AG10803 (cell line): ENCODE data around the gene SOX30.
"Not testable (repeated sequence)": the region's sequence is repeated elsewhere in the genome, so short reads cannot be mapped to it uniquely, and the experiment has no call there.

Source experiments
- DNase-seq: peaks from one replicate; pipeline ENCODE4 v3.0.0; 2010; ENCODE audit warnings: low read depth
- H3K4me3 ChIP-seq: 2 replicates; pipeline ENCODE4 v1.5.1; 2011; ENCODE audit warnings: mild to moderate bottlenecking, low read length, control low read depth
- TF ChIP-seq, protein P1 (sequence below): conservative IDR thresholded peaks from 2 replicates; pipeline ENCODE4 v1.5.1; 2011; ENCODE audit warnings: mild to moderate bottlenecking, low read length, control low read depth, inconsistent platforms

The SOX30 gene

DNA sequence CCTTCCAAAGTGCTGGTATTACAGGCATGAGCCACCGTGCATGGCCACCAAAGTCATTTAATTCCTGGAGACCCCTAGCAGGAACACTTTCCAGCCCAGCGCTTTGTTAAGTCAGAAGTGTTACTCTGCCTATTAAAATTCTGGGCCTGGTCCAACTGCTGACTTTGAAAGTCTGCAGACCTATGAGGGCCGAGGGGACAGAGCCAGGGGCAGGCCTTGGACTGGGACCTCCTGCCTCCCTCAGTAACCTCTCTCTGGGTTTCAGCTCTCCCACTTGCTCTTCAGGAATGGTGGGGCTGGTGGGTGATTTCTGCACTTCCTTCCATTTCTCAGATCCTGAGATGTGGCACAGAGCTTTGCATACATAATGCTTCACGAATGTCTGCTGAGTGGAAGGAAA is 28.8 kb upstream of the SOX30 start:
- no peak for DNase-seq
- no peak overlapping the region for H3K4me3 ChIP-seq
- TF ChIP-seq, protein P1, sequence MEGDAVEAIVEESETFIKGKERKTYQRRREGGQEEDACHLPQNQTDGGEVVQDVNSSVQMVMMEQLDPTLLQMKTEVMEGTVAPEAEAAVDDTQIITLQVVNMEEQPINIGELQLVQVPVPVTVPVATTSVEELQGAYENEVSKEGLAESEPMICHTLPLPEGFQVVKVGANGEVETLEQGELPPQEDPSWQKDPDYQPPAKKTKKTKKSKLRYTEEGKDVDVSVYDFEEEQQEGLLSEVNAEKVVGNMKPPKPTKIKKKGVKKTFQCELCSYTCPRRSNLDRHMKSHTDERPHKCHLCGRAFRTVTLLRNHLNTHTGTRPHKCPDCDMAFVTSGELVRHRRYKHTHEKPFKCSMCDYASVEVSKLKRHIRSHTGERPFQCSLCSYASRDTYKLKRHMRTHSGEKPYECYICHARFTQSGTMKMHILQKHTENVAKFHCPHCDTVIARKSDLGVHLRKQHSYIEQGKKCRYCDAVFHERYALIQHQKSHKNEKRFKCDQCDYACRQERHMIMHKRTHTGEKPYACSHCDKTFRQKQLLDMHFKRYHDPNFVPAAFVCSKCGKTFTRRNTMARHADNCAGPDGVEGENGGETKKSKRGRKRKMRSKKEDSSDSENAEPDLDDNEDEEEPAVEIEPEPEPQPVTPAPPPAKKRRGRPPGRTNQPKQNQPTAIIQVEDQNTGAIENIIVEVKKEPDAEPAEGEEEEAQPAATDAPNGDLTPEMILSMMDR, result no peak

DNA sequence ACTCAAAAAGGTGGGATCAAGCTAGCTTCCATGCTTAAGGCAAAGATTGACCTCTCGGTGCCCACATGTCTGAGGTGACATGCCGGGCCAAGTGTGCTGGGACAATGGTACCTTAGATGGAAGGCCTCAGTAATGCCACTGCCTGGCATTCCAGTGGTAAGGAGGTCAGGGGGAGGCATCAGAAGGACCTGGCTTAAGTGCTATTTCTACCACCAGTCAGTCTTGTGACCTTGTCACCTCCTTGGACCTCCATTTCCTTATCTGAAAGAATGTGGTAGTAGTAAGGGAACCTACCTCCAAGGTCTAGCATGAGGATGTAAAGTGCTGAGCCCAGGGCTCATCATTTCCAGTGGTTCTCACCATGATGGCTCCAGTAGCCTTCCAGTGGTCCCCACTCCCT is 28.0 kb upstream of the SOX30 start:
- no peak for DNase-seq
- H3K4me3 ChIP-seq, result no peak overlapping the region
- TF ChIP-seq, protein P1, result no peak

DNA sequence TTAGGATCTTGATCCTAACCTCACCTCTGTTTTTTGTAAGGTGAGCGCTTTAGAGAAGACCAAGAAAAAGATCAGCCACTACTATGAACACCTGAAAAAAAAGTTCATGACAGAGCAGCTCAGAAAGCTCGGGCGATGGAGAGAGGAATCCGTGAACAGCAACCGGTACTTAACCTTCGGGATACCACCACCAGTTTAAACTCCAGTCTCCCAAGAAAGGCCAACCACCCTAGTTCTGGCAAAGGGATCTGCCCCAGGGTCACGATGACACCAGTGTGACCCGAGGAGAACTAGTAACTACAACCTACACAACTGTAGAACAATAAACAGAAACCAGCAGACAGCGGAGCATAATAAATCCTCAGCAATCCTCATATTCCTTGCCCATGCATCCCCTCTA is 27.6 kb upstream of the SOX30 start:
- H3K4me3 ChIP-seq, result no peak overlapping the region
- no peak for DNase-seq
- TF ChIP-seq, protein P1, result no peak

DNA sequence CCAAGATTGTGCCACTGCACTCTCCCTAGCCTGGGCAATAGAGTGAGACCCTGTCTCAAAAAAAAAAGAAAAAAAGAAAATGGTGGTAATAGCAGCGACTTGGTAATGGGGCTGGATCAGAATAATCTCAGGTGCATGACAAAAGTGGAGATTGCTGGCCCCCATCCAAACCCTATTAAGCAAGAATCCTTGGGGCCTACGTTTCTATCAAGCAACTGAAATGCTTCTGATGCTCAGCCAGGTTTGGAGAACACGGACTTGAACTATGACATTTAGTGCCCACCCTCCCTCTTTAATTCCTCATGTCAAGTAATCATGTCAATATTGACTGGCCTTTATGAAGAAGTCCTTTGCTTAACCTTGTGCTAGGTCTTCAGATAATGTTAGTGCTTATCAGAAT is 25.7 kb upstream of the SOX30 start:
- no peak for DNase-seq
- no peak overlapping the region for H3K4me3 ChIP-seq
- TF ChIP-seq, protein P1, result no peak

DNA sequence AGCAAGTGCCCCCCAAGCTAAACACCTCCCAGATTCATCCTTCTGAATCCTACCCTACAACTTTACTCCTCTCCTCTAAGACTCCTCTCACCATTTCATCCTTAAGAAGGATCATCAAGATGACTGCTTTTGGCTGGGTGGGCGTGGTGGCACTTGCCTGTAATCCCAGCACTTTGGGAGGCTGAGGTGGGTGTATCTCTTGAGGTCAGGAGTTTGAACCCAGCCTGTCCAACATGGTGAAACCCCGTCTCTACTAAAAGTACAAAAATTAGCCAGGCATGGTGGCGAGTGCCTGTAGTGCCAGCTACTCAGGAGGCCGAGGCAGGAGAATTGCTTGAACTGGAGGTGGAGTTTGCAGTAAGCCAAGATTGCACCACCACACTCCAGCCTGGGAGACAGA is 22.1 kb upstream of the SOX30 start:
- DNase-seq, H3K4me3 ChIP-seq: not testable (repeated sequence)

DNA sequence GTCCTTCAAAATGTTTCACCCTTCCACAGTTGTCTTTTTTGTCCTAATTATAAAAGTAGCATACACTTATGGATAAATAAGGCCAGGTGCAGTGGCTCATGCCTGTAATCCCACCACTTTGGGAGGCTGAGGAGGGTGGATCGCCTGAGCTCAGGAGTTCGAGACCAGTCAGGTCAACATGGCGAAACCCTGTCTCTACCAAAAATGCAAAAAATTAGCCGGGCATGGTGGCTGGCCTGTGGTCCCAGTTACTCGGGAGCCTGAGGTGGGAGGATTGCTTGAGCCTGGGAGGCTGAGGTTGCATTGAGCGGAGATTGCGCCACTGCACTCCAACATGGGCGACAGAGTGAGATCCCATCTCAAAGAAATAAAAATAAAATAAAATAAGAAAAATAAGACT is 20.7 kb upstream of the SOX30 start:
- TF ChIP-seq, protein P1, result no peak
- H3K4me3 ChIP-seq, result no peak overlapping the region
- DNase-seq, result no peak

DNA sequence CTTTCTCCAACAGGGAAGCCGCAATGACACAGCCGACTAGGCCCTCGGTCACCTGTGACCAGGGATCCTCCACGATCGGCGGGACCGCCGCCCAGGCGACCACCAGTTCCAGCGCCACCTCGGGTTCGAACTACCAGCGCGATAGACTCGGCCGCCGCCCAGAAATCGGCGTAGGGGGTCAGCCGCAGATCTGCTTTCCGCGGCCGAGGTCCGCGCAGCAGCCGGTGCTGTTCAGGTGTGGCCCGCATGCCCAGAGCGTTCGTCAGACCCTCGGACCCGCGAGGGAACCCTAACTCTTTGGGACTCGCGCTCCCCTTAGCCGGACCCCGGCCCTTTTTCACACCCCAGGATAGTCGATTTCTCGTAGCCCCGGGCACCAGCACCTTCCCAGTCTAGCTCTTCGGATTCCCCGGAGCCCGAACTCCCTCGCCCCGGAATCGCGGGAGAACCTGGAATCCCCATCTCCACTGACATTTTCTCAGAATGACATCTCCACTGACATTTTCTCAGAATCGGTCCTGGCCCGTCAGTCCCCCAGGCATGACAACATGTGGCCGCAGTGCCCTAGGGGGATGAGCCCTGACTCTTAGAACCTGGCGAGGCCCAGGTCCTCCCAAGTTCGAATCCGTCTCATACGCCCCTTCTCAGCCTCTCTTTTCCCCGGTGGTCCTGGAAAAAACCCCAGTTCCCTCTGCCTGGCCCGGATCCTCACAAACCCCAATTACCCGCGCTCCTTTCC is 19.5 kb upstream of the SOX30 start:
- H3K4me3 ChIP-seq, result peak overlapping the region; percentile 70
- TF ChIP-seq, protein P1, result no peak

More for the DNA sequence above, 19.5 kb upstream of the SOX30 start:
- DNase-seq, result no peak
